IMR-90 (cell line): ENCODE results near the gene TRMT10C. TPM values are rescaled to one million over a fixed set of nuclear protein-coding genes. Genes with fewer than 3 reads are reported as not detected.

Experiments used
- ATAC-seq: fragments of 200-7000 bp; cut with Tn5 transposase; 2 replicates; pipeline ENCODE4 v1.9.1; 2020; ENCODE audit warnings: low read depth, mild to moderate bottlenecking, moderate library complexity
- BruUV-seq: library from RNA; stranded (reverse); fragments of 400-500 nt; replicated peaks from 2 replicates; lab custom pipeline; 2021; lab: Mats Ljungman, UMichigan
- CTCF ChIA-PET: fragments of 300-600 bp; formaldehyde crosslinking; extraction: SDS; loops from one replicate; lab custom pipeline; 2021; ENCODE audit warnings: antibody characterized with exemption; lab: Yijun Ruan, JAX
- POLR2A ChIA-PET: fragments of 300-600 bp; sonication (Branson Sonifier 250); formaldehyde crosslinking; loops from one replicate; lab custom pipeline; 2022; ENCODE audit warnings: antibody characterized with exemption; ENCODE audit not compliant: unreplicated experiment; lab: Charles Lee
- DNase-seq: peaks from one replicate; pipeline ENCODE4 v3.0.0; 2013
- H2AFZ ChIP-seq: replicated peaks from 2 replicates; pipeline ENCODE3; 2013; ENCODE audit warnings: low read length, mild to moderate bottlenecking; ENCODE audit not compliant: poor library complexity
- H2AK5ac ChIP-seq: 2 replicates; pipeline ENCODE4 v1.6.1; 2013; ENCODE audit warnings: low read depth, low read length, inconsistent platforms
- H2AK9ac ChIP-seq: replicated peaks from 2 replicates; pipeline ENCODE3; 2013; ENCODE audit warnings: mild to moderate bottlenecking, low read depth, low read length, moderate library complexity; ENCODE audit not compliant: poor library complexity
- H2BK120ac ChIP-seq: 2 replicates; pipeline ENCODE4 v1.6.1; 2013; ENCODE audit warnings: low read depth, low read length, inconsistent platforms
- H2BK15ac ChIP-seq: 3 replicates; pipeline ENCODE4 v1.6.1; 2013; ENCODE audit warnings: low read depth, low read length, inconsistent platforms
- H2BK20ac ChIP-seq: 2 replicates; pipeline ENCODE4 v1.6.1; 2013; ENCODE audit warnings: low read depth, mild to moderate bottlenecking, inconsistent platforms, low read length, moderate library complexity
- H2BK5ac ChIP-seq: 2 replicates; pipeline ENCODE4 v1.6.1; 2013; ENCODE audit warnings: mild to moderate bottlenecking, low read depth, low read length, inconsistent platforms; ENCODE audit not compliant: poor library complexity, severe bottlenecking
- H3K14ac ChIP-seq: replicated peaks from 2 replicates; pipeline ENCODE4 v1.6.1; 2013; ENCODE audit warnings: low read depth, low read length, inconsistent platforms
- H3K18ac ChIP-seq: 2 replicates; pipeline ENCODE4 v1.6.1; 2013; ENCODE audit warnings: low read depth, low read length, control low read depth
- H3K23ac ChIP-seq: 2 replicates; pipeline ENCODE4 v1.6.1; 2013; ENCODE audit warnings: low read depth, low read length, inconsistent platforms
- H3K27ac ChIP-seq: 2 replicates; pipeline ENCODE4 v1.5.1; 2013; ENCODE audit warnings: mild to moderate bottlenecking, control low read depth, low read length; ENCODE audit not compliant: insufficient read depth
- H3K27me3 ChIP-seq: 2 replicates; pipeline ENCODE4 v1.6.1; 2013; ENCODE audit warnings: low read length; ENCODE audit not compliant: control insufficient read depth, insufficient read depth
- H3K36me3 ChIP-seq: 2 replicates; pipeline ENCODE4 v1.6.1; 2013; ENCODE audit warnings: low read length, mixed read lengths; ENCODE audit not compliant: control insufficient read depth, insufficient read depth
- H3K4ac ChIP-seq: 2 replicates; pipeline ENCODE4 v1.6.1; 2013; ENCODE audit warnings: low read depth, low read length, inconsistent platforms
- H3K4me1 ChIP-seq: 2 replicates; pipeline ENCODE4 v1.6.1; 2013; ENCODE audit warnings: low read length, mixed read lengths; ENCODE audit not compliant: control insufficient read depth, insufficient read depth
- H3K4me2 ChIP-seq: 2 replicates; pipeline ENCODE4 v1.6.1; 2013; ENCODE audit warnings: low read depth, mild to moderate bottlenecking, control low read depth, low read length, moderate library complexity
- H3K4me3 ChIP-seq: 2 replicates; pipeline ENCODE4 v1.5.1; 2013; ENCODE audit warnings: low read depth, mild to moderate bottlenecking, control low read depth, low read length, moderate library complexity; ENCODE audit not compliant: insufficient read depth
- H3K56ac ChIP-seq: 2 replicates; pipeline ENCODE4 v1.6.1; 2013; ENCODE audit warnings: low read length, inconsistent platforms; ENCODE audit not compliant: insufficient read depth; ENCODE audit errors: extremely low read depth
- H3K79me1 ChIP-seq, 2 experiments: 2 replicates each; pipeline ENCODE4 v1.6.1; 2013; ENCODE audit warnings: low read length in 2 of 2, inconsistent platforms in 1 of 2, low read depth in 1 of 2
- H3K9ac ChIP-seq: 2 replicates; pipeline ENCODE4 v1.6.1; 2013; ENCODE audit warnings: low read depth, low read length, control low read depth
- H3K9me1 ChIP-seq: 2 replicates; pipeline ENCODE4 v1.6.1; 2013; ENCODE audit warnings: low read length, inconsistent platforms; ENCODE audit not compliant: insufficient read depth
- H3K9me3 ChIP-seq: 2 replicates; pipeline ENCODE4 v1.6.1; 2013; ENCODE audit warnings: low read length; ENCODE audit not compliant: control insufficient read depth, insufficient read depth
- H4K20me1 ChIP-seq: 2 replicates; pipeline ENCODE4 v1.6.1; 2013; ENCODE audit warnings: low read length, inconsistent platforms; ENCODE audit not compliant: insufficient read depth
- H4K5ac ChIP-seq: 2 replicates; pipeline ENCODE4 v1.6.1; 2013; ENCODE audit warnings: mild to moderate bottlenecking, low read depth, low read length, control low read depth
- H4K8ac ChIP-seq, 2 experiments: 2 replicates each; pipeline ENCODE4 v1.6.1; 2013; ENCODE audit warnings: low read depth in 2 of 2, low read length in 2 of 2, control low read depth in 1 of 2, inconsistent platforms in 1 of 2
- H4K91ac ChIP-seq: 2 replicates; pipeline ENCODE4 v1.6.1; 2013; ENCODE audit warnings: low read depth, low read length, inconsistent platforms; ENCODE audit not compliant: insufficient read depth
- BHLHE40 ChIP-seq: fragments of 150-350 bp; IDR thresholded peaks from 2 replicates; pipeline ENCODE4 v1.6.1; 2016; ENCODE audit warnings: mild to moderate bottlenecking, low read depth, low read length
- CEBPB ChIP-seq: IDR thresholded peaks from 2 replicates; pipeline ENCODE4 v1.6.1; 2012; ENCODE audit warnings: low read depth, low read length, improper control_type of control experiment
- CHD1 ChIP-seq: IDR thresholded peaks from 2 replicates; pipeline ENCODE4 v1.6.1; 2012; ENCODE audit warnings: low read depth, low read length, improper control_type of control experiment
- ELK1 ChIP-seq: fragments of 150-350 bp; IDR thresholded peaks from 2 replicates; pipeline ENCODE4 v1.6.1; 2016; ENCODE audit warnings: low read depth, mild to moderate bottlenecking, low read length, moderate library complexity, borderline replicate concordance
- FOS ChIP-seq: fragments of 150-350 bp; IDR thresholded peaks from 2 replicates; pipeline ENCODE4 v1.6.1; 2016; ENCODE audit warnings: low read depth, low read length
- MAFK ChIP-seq: IDR thresholded peaks from 2 replicates; pipeline ENCODE4 v1.6.1; 2012; ENCODE audit warnings: low read depth, low read length, improper control_type of control experiment
- MAZ ChIP-seq: IDR thresholded peaks from 2 replicates; pipeline ENCODE4 v1.6.1; 2012; ENCODE audit warnings: low read depth, mild to moderate bottlenecking, low read length, improper control_type of control experiment, moderate library complexity, borderline replicate concordance
- MXI1 ChIP-seq: IDR thresholded peaks from 2 replicates; pipeline ENCODE4 v1.6.1; 2012; ENCODE audit warnings: low read depth, mild to moderate bottlenecking, low read length, moderate library complexity, borderline replicate concordance
- NFE2L2 ChIP-seq: fragments of 150-350 bp; IDR thresholded peaks from 2 replicates; pipeline ENCODE4 v1.6.1; 2016; ENCODE audit warnings: low read depth, mild to moderate bottlenecking, low read length
- POLR2A ChIP-seq: IDR thresholded peaks from 2 replicates; pipeline ENCODE4 v1.6.1; 2012; ENCODE audit warnings: mild to moderate bottlenecking, low read depth, low read length
- RAD21 ChIP-seq: IDR thresholded peaks from 2 replicates; pipeline ENCODE4 v1.6.1; 2012; ENCODE audit warnings: low read length, improper control_type of control experiment
- RCOR1 ChIP-seq: IDR thresholded peaks from 2 replicates; pipeline ENCODE4 v1.6.1; 2012; ENCODE audit warnings: mild to moderate bottlenecking, low read length, improper control_type of control experiment; ENCODE audit not compliant: insufficient replicate concordance
- RFX5 ChIP-seq: IDR thresholded peaks from 2 replicates; pipeline ENCODE4 v1.8.0; 2012; ENCODE audit warnings: low read depth, mild to moderate bottlenecking, low read length, moderate library complexity
- SMC3 ChIP-seq: fragments of 150-350 bp; IDR thresholded peaks from 2 replicates; pipeline ENCODE4 v1.6.1; 2016; ENCODE audit warnings: low read depth, mild to moderate bottlenecking, antibody characterized with exemption, low read length, moderate library complexity
- WGBS, 2 experiments: methylation state at CpG; one replicate each; pipeline versions ENCODE4 v1.1.5 to v1.1.7; 2013; ENCODE audit warnings: missing lambda C conversion rate in 2 of 2; ENCODE audit not compliant: insufficient read length in 1 of 2; ENCODE audit errors: extremely low coverage in 2 of 2; 5-methylcytosine and 5-hydroxymethylcytosine counted together
- dilution Hi-C: fragments of 300-500 bp; cut with HindIII; formaldehyde crosslinking; loops from one replicate; pipeline ENCODE4 v1.14.3; 2018; ENCODE audit warnings: low sequenced_read_pairs; ENCODE audit not compliant: unreplicated experiment
- in situ Hi-C: fragments of 300-500 bp; cut with MboI; formaldehyde crosslinking; loops from 3 replicates; pipeline ENCODE4 v1.14.3; 2019; ENCODE audit warnings: low sequenced_read_pairs, inconsistent platforms, mixed read lengths
- intact Hi-C: fragments of 100-400 bp; cut with micrococcal nuclease; formaldehyde crosslinking; loops from 2 replicates; pipeline ENCODE4 v1.10.0; 2022
- polyA plus RNA-seq, 3 experiments: library from polyadenylated mRNA; depleted of rRNA; stranded (reverse); fragments of >200 nt; gene quantifications; 2 replicates each; pipeline ENCODE4 v1.2.3, GENCODE V29; 2012; ENCODE audit warnings: low replicate concordance in 1 of 3
- total RNA-seq: library from RNA; depleted of rRNA; stranded (reverse); fragments of >200 nt; gene quantifications from 2 replicates; pipeline ENCODE4 v1.2.3, GENCODE V29; 2012
- TF ChIP-seq, protein P1 (sequence below): fragments of 150-350 bp; IDR thresholded peaks from 2 replicates; pipeline ENCODE4 v1.6.1; 2017; ENCODE audit warnings: mild to moderate bottlenecking, antibody characterized with exemption, low read length, low read depth
- TF ChIP-seq, protein P2 (sequence below): conservative IDR thresholded peaks from 2 replicates; pipeline ENCODE4 v1.5.1; 2012; ENCODE audit warnings: mild to moderate bottlenecking, low read depth, low read length, improper control_type of control experiment

TRMT10C gene
- total and polyA plus RNA-seq, 2 of the 4 experiments (the other 2 are of a cell fraction), result 13.6 to 17.0 TPM

DNA sequence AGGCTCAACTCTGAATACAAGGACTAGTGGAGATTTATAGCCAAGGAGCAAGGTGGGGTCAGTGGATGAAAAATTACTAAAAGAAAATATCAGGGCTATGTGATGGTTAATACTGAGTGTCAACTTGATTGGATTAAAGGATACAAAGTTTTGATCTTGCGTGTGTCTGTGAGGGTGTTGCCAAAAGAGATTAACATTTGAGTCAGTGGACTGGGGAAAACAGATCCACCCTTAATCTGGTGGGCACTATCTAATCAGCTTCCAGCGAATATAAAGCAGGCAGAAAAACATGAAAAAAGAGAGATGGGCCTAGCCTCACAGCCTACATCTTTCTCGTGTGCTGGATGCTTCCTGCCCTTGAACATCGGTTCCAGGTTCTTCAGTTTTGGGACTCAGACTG is 34.2 kb upstream of the TRMT10C start:
- no peak overlapping the region for H4K91ac ChIP-seq
- POLR2A ChIA-PET, result interaction anchor here (0.6 kb wide), 1 partner anchor 9 kb away, joined by 3 read pairs; no protein-coding TSS in a partner anchor
- intact Hi-C loops, result no loop called here

More for the DNA sequence above, 34.2 kb upstream of the TRMT10C start:
- Histone ChIP-seq H3K9me3 (no peaks in the 10 kb centered on the region), H3K23ac (no peak overlapping the region), H4K20me1 (no peaks in the 10 kb centered on the region), H3K4me2 (no peak overlapping the region), H3K4ac (no peak overlapping the region), H3K9ac (no peak overlapping the region), H3K27ac (no peak overlapping the region), H3K4me1 (no peaks in the 10 kb centered on the region), H4K5ac (no peak overlapping the region), H2BK5ac (no peak overlapping the region), H4K8ac (no peak overlapping the region), H2AFZ (no peak overlapping the region), H2BK120ac (no peak overlapping the region), H3K14ac (no peak overlapping the region), H3K9me1 (no peaks in the 10 kb centered on the region), H3K4me3 (no peak overlapping the region), H3K27me3 (peaks cover 3% of the 10 kb centered on the region), H2BK15ac (no peak overlapping the region), H2BK20ac (no peak overlapping the region), H2AK9ac (no peak overlapping the region), H3K56ac (no peak overlapping the region), H3K18ac (no peak overlapping the region), H3K79me1 (no peaks in the 10 kb centered on the region), H3K36me3 (no peaks in the 10 kb centered on the region), H2AK5ac (no peak overlapping the region)
- CTCF ChIA-PET, result no interaction called here
- in situ Hi-C loops, result no loop called here
- 60% methylated on average over 1 of the region's 4 CpGs; no CpG with 5 or more reads in 1 of the 2 experiments for WGBS, 2 experiments
- dilution Hi-C loops, result no loop called here
- no peak for TF ChIP-seq MXI1
- no peak for TF ChIP-seq SMC3
- TF ChIP-seq, protein P1, sequence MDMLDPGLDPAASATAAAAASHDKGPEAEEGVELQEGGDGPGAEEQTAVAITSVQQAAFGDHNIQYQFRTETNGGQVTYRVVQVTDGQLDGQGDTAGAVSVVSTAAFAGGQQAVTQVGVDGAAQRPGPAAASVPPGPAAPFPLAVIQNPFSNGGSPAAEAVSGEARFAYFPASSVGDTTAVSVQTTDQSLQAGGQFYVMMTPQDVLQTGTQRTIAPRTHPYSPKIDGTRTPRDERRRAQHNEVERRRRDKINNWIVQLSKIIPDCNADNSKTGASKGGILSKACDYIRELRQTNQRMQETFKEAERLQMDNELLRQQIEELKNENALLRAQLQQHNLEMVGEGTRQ, result no peak
- no peak for TF ChIP-seq MAFK
- no peak for TF ChIP-seq MAZ
- no peak for TF ChIP-seq BHLHE40
- TF ChIP-seq CHD1, result no peak
- TF ChIP-seq POLR2A, result no peak
- no peak for TF ChIP-seq NFE2L2
- no peak for TF ChIP-seq FOS
- no peak for TF ChIP-seq ELK1
- TF ChIP-seq, protein P2, sequence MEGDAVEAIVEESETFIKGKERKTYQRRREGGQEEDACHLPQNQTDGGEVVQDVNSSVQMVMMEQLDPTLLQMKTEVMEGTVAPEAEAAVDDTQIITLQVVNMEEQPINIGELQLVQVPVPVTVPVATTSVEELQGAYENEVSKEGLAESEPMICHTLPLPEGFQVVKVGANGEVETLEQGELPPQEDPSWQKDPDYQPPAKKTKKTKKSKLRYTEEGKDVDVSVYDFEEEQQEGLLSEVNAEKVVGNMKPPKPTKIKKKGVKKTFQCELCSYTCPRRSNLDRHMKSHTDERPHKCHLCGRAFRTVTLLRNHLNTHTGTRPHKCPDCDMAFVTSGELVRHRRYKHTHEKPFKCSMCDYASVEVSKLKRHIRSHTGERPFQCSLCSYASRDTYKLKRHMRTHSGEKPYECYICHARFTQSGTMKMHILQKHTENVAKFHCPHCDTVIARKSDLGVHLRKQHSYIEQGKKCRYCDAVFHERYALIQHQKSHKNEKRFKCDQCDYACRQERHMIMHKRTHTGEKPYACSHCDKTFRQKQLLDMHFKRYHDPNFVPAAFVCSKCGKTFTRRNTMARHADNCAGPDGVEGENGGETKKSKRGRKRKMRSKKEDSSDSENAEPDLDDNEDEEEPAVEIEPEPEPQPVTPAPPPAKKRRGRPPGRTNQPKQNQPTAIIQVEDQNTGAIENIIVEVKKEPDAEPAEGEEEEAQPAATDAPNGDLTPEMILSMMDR, result no peak
- no peak for TF ChIP-seq RFX5
- TF ChIP-seq RCOR1, result no peak
- no peak for TF ChIP-seq CEBPB
- no peak for TF ChIP-seq RAD21
- ATAC-seq, result no peak
- BruUV-seq, result no TSS peak
- no peak for DNase-seq
